H1 (cell line): ENCODE measurements around the gene PSMC3. TPM values are rescaled to one million over a fixed set of nuclear protein-coding genes. Genes with fewer than 3 reads are reported as not detected.

ENCODE experiments used
- CTCF ChIA-PET: fragments of 300-600 bp; sonication (Branson Sonifier 250); formaldehyde crosslinking; loops from one replicate; lab custom pipeline; 2021; ENCODE audit not compliant: partially characterized antibody; lab: Charles Lee
- POLR2A ChIA-PET: fragments of 300-600 bp; sonication (Branson Sonifier 250); formaldehyde crosslinking; loops from one replicate; lab custom pipeline; 2021; ENCODE audit warnings: inconsistent platforms; ENCODE audit not compliant: partially characterized antibody; lab: Charles Lee
- DNase-seq, 2 experiments: peaks; one replicate each; pipeline versions ENCODE4 v3.0.0 to v3.0.0-alpha.2; 2010 to 2022; ENCODE audit warnings: low spot score in 2 of 2, low read depth in 1 of 2, mixed read lengths in 1 of 2
- FAIRE-seq: peaks from 2 replicates; lab custom pipeline; 2011; peaks lifted over from hg19 to GRCh38; lab: Jason Lieb, UNC
- H2AFZ ChIP-seq: 2 replicates; pipeline ENCODE4 v1.8.1; 2012; ENCODE audit warnings: low read length, inconsistent platforms
- H2AK5ac ChIP-seq: 2 replicates; pipeline ENCODE4 v1.6.1; 2013; ENCODE audit warnings: low read depth, low read length
- H2BK120ac ChIP-seq: replicated peaks from 2 replicates; pipeline ENCODE3; 2013; ENCODE audit warnings: low read depth, low read length, inconsistent platforms
- H2BK12ac ChIP-seq: 2 replicates; pipeline ENCODE4 v1.6.1; 2013; ENCODE audit warnings: low read depth, low read length
- H2BK15ac ChIP-seq: 2 replicates; pipeline ENCODE4 v1.6.1; 2013; ENCODE audit warnings: low read length
- H2BK20ac ChIP-seq: 2 replicates; pipeline ENCODE4 v1.6.1; 2013; ENCODE audit warnings: low read length
- H2BK5ac ChIP-seq: 2 replicates; pipeline ENCODE4 v1.6.1; 2013; ENCODE audit warnings: low read depth, low read length
- H3K14ac ChIP-seq: 2 replicates; pipeline ENCODE4 v1.6.1; 2013; ENCODE audit warnings: inconsistent platforms; ENCODE audit not compliant: insufficient read length
- H3K18ac ChIP-seq: 2 replicates; pipeline ENCODE4 v1.6.1; 2013; ENCODE audit warnings: low read length; ENCODE audit errors: extremely low read depth
- H3K23ac ChIP-seq: 2 replicates; pipeline ENCODE4 v1.6.1; 2013; ENCODE audit warnings: inconsistent platforms; ENCODE audit not compliant: insufficient read length
- H3K23me2 ChIP-seq: 2 replicates; pipeline ENCODE4 v1.6.1; 2013; ENCODE audit warnings: low read depth, low read length
- H3K27ac ChIP-seq: 2 replicates; pipeline ENCODE4 v1.6.1; 2011; ENCODE audit warnings: low read depth, low read length, inconsistent platforms
- H3K27me3 ChIP-seq, 4 experiments: replicated peaks in 1 of 4; 1 replicate in 1 of 4; 2 replicates in 3 of 4; pipeline versions ENCODE4 v1.6.1 to v1.8.1; 2011 to 2013; ENCODE audit warnings: low read length in 3 of 4, mild to moderate bottlenecking in 3 of 4, inconsistent platforms in 2 of 4, mixed read lengths in 2 of 4, moderate library complexity in 1 of 4; ENCODE audit not compliant: control insufficient read depth in 3 of 4, insufficient read depth in 3 of 4; ENCODE audit errors: extremely low read depth in 1 of 4
- H3K36me3 ChIP-seq, 4 experiments: 2 replicates each; pipeline versions ENCODE4 v1.6.1 to v1.8.1; 2011 to 2013; ENCODE audit warnings: mild to moderate bottlenecking in 4 of 4, low read length in 3 of 4, moderate library complexity in 2 of 4, control low read depth in 1 of 4, inconsistent platforms in 1 of 4; ENCODE audit not compliant: insufficient read depth in 4 of 4, control insufficient read depth in 2 of 4
- H3K4ac ChIP-seq: replicated peaks from 2 replicates; pipeline ENCODE3; 2013; ENCODE audit warnings: low read length, low read depth, mixed read lengths, inconsistent platforms; ENCODE audit not compliant: insufficient read length
- H3K4me1 ChIP-seq, 4 experiments: replicated peaks in 1 of 4; 1 replicate in 1 of 4; 2 replicates in 3 of 4; pipeline versions ENCODE4 v1.6.1 to v1.8.1; 2011 to 2013; ENCODE audit warnings: low read length in 3 of 4, inconsistent platforms in 2 of 4, mixed read lengths in 1 of 4; ENCODE audit not compliant: insufficient read depth in 4 of 4, control insufficient read depth in 3 of 4
- H3K4me2 ChIP-seq, 2 experiments: 2 replicates each; pipeline versions ENCODE4 v1.6.1 to v1.8.1; 2011 to 2013; ENCODE audit warnings: low read depth in 2 of 2, low read length in 2 of 2, control low read depth in 1 of 2, inconsistent platforms in 1 of 2, mild to moderate bottlenecking in 1 of 2; ENCODE audit not compliant: insufficient read depth in 1 of 2
- H3K4me3 ChIP-seq, 4 experiments: fragments of 200-600, 300-600 bp in 1 of 4; sonication (generic), shearing (Covaris generic), sonication (Bioruptor Twin) in 1 of 4; 2 replicates each; pipeline versions ENCODE4 v1.5.1 to v1.8.1; 2011 to 2016; ENCODE audit warnings: low read length in 4 of 4, low read depth in 3 of 4, control low read depth in 2 of 4, inconsistent platforms in 2 of 4, mild to moderate bottlenecking in 2 of 4, mixed read lengths in 1 of 4, moderate library complexity in 1 of 4; ENCODE audit not compliant: insufficient read depth in 2 of 4; ENCODE audit errors: extremely low read depth in 1 of 4
- H3K56ac ChIP-seq: replicated peaks from 2 replicates; pipeline ENCODE3; 2013; ENCODE audit warnings: low read depth, mild to moderate bottlenecking, mixed read lengths, low read length, inconsistent platforms; ENCODE audit not compliant: insufficient read length
- H3K79me1 ChIP-seq: 2 replicates; pipeline ENCODE4 v1.6.1; 2013; ENCODE audit warnings: low read depth, low read length, control low read depth
- H3K79me2 ChIP-seq, 2 experiments: 2 replicates each; pipeline versions ENCODE4 v1.6.1 to v1.8.1; 2012 to 2013; ENCODE audit warnings: low read length in 2 of 2, mild to moderate bottlenecking in 2 of 2, inconsistent platforms in 1 of 2; ENCODE audit not compliant: insufficient read depth in 2 of 2, control insufficient read depth in 1 of 2
- H3K9ac ChIP-seq, 4 experiments: replicated peaks in 1 of 4; 1 replicate in 1 of 4; 2 replicates in 3 of 4; pipeline versions ENCODE4 v1.6.1 to v1.8.1; 2011 to 2013; ENCODE audit warnings: low read depth in 3 of 4, low read length in 3 of 4, control low read depth in 2 of 4, mild to moderate bottlenecking in 2 of 4, moderate library complexity in 2 of 4, inconsistent platforms in 1 of 4; ENCODE audit errors: extremely low read depth in 1 of 4
- H3K9me3 ChIP-seq, 2 experiments: 2 replicates each; pipeline versions ENCODE4 v1.6.1 to v1.8.1; 2012 to 2013; ENCODE audit warnings: mild to moderate bottlenecking in 2 of 2, moderate library complexity in 2 of 2, control low read depth in 1 of 2, inconsistent platforms in 1 of 2, low read depth in 1 of 2, low read length in 1 of 2, mixed read lengths in 1 of 2; ENCODE audit not compliant: insufficient read depth in 2 of 2
- H4K20me1 ChIP-seq, 2 experiments: replicated peaks in 1 of 2; 2 replicates each; pipeline versions ENCODE3 to v1.8.1; 2011 to 2013; ENCODE audit warnings: inconsistent platforms in 2 of 2, low read length in 2 of 2, mild to moderate bottlenecking in 1 of 2; ENCODE audit not compliant: insufficient read depth in 2 of 2, control insufficient read depth in 1 of 2
- H4K5ac ChIP-seq: 2 replicates; pipeline ENCODE4 v1.6.1; 2013; ENCODE audit warnings: low read length, low read depth, mixed read lengths, inconsistent platforms; ENCODE audit not compliant: insufficient read length
- H4K8ac ChIP-seq: 2 replicates; pipeline ENCODE4 v1.8.0; 2013; ENCODE audit warnings: mild to moderate bottlenecking, moderate library complexity, low read length, inconsistent platforms; ENCODE audit not compliant: insufficient read depth; ENCODE audit errors: extremely low read depth
- H4K91ac ChIP-seq: replicated peaks from 2 replicates; pipeline ENCODE3; 2013; ENCODE audit warnings: low read length, mixed read lengths, inconsistent platforms; ENCODE audit not compliant: insufficient read length
- ATF3 ChIP-seq: IDR thresholded peaks from 2 replicates; pipeline ENCODE4 v1.6.1; 2011; ENCODE audit warnings: low read depth, mild to moderate bottlenecking, low read length; ENCODE audit not compliant: insufficient read depth
- BRCA1 ChIP-seq: IDR thresholded peaks from 2 replicates; pipeline ENCODE4 v1.6.1; 2012; ENCODE audit warnings: low read depth, low read length, improper control_type of control experiment
- CBX8 ChIP-seq: fragments of 300-800, 300-1000 bp; sonication (generic); IDR thresholded peaks from 2 replicates; pipeline ENCODE4 v1.7.1; 2016; ENCODE audit warnings: low read depth, low read length, borderline replicate concordance
- CHD1 ChIP-seq: IDR thresholded peaks from 2 replicates; pipeline ENCODE4 v1.6.1; 2012; ENCODE audit warnings: low read depth, low read length, improper control_type of control experiment
- CHD2 ChIP-seq: IDR thresholded peaks from 2 replicates; pipeline ENCODE4 v1.6.1; 2012; ENCODE audit warnings: low read length, improper control_type of control experiment
- FOSL1 ChIP-seq: IDR thresholded peaks from 2 replicates; pipeline ENCODE4 v1.6.1; 2011; ENCODE audit warnings: mild to moderate bottlenecking, low read depth, low read length, moderate library complexity; ENCODE audit not compliant: insufficient read depth
- HDAC2 ChIP-seq, 2 experiments: fragments of 300-600 bp in 1 of 2; sonication (generic) in 1 of 2; IDR thresholded peaks; 2 replicates each; pipeline ENCODE4 v1.6.1; 2011 to 2012; ENCODE audit warnings: low read depth in 2 of 2, low read length in 2 of 2, mild to moderate bottlenecking in 2 of 2, moderate library complexity in 2 of 2, borderline replicate concordance in 1 of 2, inconsistent platforms in 1 of 2
- POLR2AphosphoS5 ChIP-seq: IDR thresholded peaks from 2 replicates; pipeline ENCODE4 v1.6.1; 2011; ENCODE audit warnings: low read depth, low read length
- POU5F1 ChIP-seq: IDR thresholded peaks from 2 replicates; pipeline ENCODE4 v1.6.1; 2011; ENCODE audit warnings: low read depth, mild to moderate bottlenecking, low read length, moderate library complexity
- SRF ChIP-seq: IDR thresholded peaks from 2 replicates; pipeline ENCODE4 v1.6.1; 2011; ENCODE audit warnings: mild to moderate bottlenecking, low read depth, low read length, moderate library complexity
- ZNF274 ChIP-seq: IDR thresholded peaks from 2 replicates; pipeline ENCODE4 v1.7.0; 2012; ENCODE audit warnings: low read length, borderline replicate concordance; ENCODE audit errors: extremely low read depth
- WGBS, 2 experiments: shearing (Covaris generic) in 1 of 2; methylation state at CpG; one replicate each; pipeline versions ENCODE4 v1.1.6 to v1.1.7; 2013 to 2015; ENCODE audit warnings: low lambda C conversion rate in 2 of 2, mixed read lengths in 2 of 2, inconsistent platforms in 1 of 2, low coverage in 1 of 2, missing lambda C conversion rate in 1 of 2; ENCODE audit not compliant: insufficient replicate concordance in 2 of 2, insufficient coverage in 1 of 2, insufficient read length in 1 of 2; ENCODE audit errors: extremely low coverage in 1 of 2, missing lambda C conversion rate in 1 of 2; 5-methylcytosine and 5-hydroxymethylcytosine counted together
- polyA plus RNA-seq, 7 experiments: library from polyadenylated mRNA; depleted of rRNA in 3 of 7; stranded (reverse) in 5 of 7; unstranded in 2 of 7; fragments of >200 nt in 5 of 7; fragments of 200-250 nt in 2 of 7; gene quantifications; 1 replicate in 5 of 7; 2 replicates in 1 of 7; 4 replicates in 1 of 7; pipeline versions ENCODE4 v1.2.1 to v1.2.3, GENCODE V29; 2011 to 2013; ENCODE audit warnings: missing spikeins in 2 of 7, mixed read lengths in 2 of 7
- total RNA-seq: library from RNA; stranded (reverse); fragmentation: NEBNext Ultra II Directional; extraction: Animal tissue kit (Norgen Biotek cat#: 25700); gene quantifications from 2 replicates; pipeline ENCODE4 v1.2.1, GENCODE V29; 2021

PSMC3 gene
- total and polyA plus RNA-seq, 2 of the 8 experiments (the other 6 are each of a cell fraction or from before 2014, with no cell fraction given) = 105 to 160 TPM

- no peak for FAIRE-seq
- H3K56ac ChIP-seq = no peak overlapping the region
- POLR2A ChIA-PET = interaction anchor here (1.4 to 5.4 kb wide), 3 partner anchors 10 to 28 kb away, joined by 4 to 29 read pairs (median 4); no protein-coding TSS in a partner anchor
- no peak for TF ChIP-seq CBX8
- no peak for TF ChIP-seq CHD2
- no peak for TF ChIP-seq ZNF274
- TF ChIP-seq ATF3 = no peak
- no peak for TF ChIP-seq HDAC2 (IDR thresholded peaks at IDR 0.05; ENCODE audit: borderline replicate concordance in 1 of 2, low read depth in 2 of 2, low read length in 2 of 2)
- TF ChIP-seq POU5F1 = no peak
- TF ChIP-seq CHD1 = no peak
- no peak for TF ChIP-seq SRF
- TF ChIP-seq POLR2AphosphoS5 = no peak
- TF ChIP-seq BRCA1 = no peak
- no peak for TF ChIP-seq FOSL1
Observed at GRCh38 chr11:47388697-47389576, 37.3 kb downstream of the PSMC3 start.

More at GRCh38 chr11:47388697-47389576, 37.3 kb downstream of the PSMC3 start:
- H4K8ac ChIP-seq = no peak overlapping the region
- no peaks in the 10 kb centered on the region for H3K36me3 ChIP-seq
- no peak overlapping the region for H3K18ac ChIP-seq
- H3K14ac ChIP-seq = no peak overlapping the region
- no peaks in the 10 kb centered on the region for H3K27me3 ChIP-seq
- H3K4me2 ChIP-seq = no peak overlapping the region
- no peaks in the 10 kb centered on the region for H3K79me2 ChIP-seq
- H3K27ac ChIP-seq = no peak overlapping the region
- DNase-seq = no peak
- H3K4ac ChIP-seq = no peak overlapping the region
- no peaks in the 10 kb centered on the region for H3K9me3 ChIP-seq
- H3K4me3 ChIP-seq = no peak overlapping the region
- no peak overlapping the region for H2BK15ac ChIP-seq
- H2AK5ac ChIP-seq = no peak overlapping the region
- H2BK20ac ChIP-seq = no peak overlapping the region
- H2AFZ ChIP-seq = peak overlapping the region; percentile 69; the same call in 1 of the 2 replicates
- 91% methylated on average over 28 of the region's 28 CpGs; no CpG with 5 or more reads in 1 of the 2 experiments for WGBS, 2 experiments
- H3K4me1 ChIP-seq = peaks cover 0 to 7% (median 0%) of the 10 kb centered on the region in 4 experiments; a peak in 2 of 7 replicates
- CTCF ChIA-PET = interaction anchor here (1.0 to 10.7 kb wide), 11 partner anchors 10 to 184 kb away, joined by 3 to 78 read pairs (median 8); partner anchors contain the start of genes MYBPC3 and SPI1
- peak overlapping the region; percentile 30 for H4K91ac ChIP-seq
- H4K20me1 ChIP-seq = no peaks in the 10 kb centered on the region
- no peak overlapping the region for H2BK12ac ChIP-seq
- H3K23me2 ChIP-seq = no peaks in the 10 kb centered on the region
- no peak overlapping the region for H3K9ac ChIP-seq
- H3K79me1 ChIP-seq = no peaks in the 10 kb centered on the region
- H2BK5ac ChIP-seq = no peak overlapping the region
- H2BK120ac ChIP-seq = no peak overlapping the region
- H4K5ac ChIP-seq = no peak overlapping the region
- H3K23ac ChIP-seq = no peak overlapping the region
